Prostate gland (tissue), 2 donors: Measurements from ENCODE around the gene SH3TC2. TPM values are rescaled to one million over a fixed set of nuclear protein-coding genes. Genes with fewer than 3 reads are reported as not detected.

Source experiments
- DNase-seq: peaks from one replicate; pipeline ENCODE4 v3.0.0-alpha.2; 2019; ENCODE audit warnings: low spot score
- H3K27ac ChIP-seq, 2 donors: fragments of 200-600 bp; sonication (generic); 2 replicates each; pipeline ENCODE4 v1.5.1; 2017 to 2019
- H3K27me3 ChIP-seq: fragments of 200-600 bp; sonication (generic); replicated peaks from 2 replicates; pipeline ENCODE4 v1.5.1; 2019; ENCODE audit not compliant: insufficient read depth
- H3K36me3 ChIP-seq, 2 donors: fragments of 200-600 bp; sonication (generic); 1 replicate in 1 of 2; 2 replicates in 1 of 2; pipeline versions ENCODE4 v1.5.1 to v1.8.1; 2017 to 2019
- H3K4me1 ChIP-seq: fragments of 200-600 bp; sonication (generic); replicated peaks from 2 replicates; pipeline ENCODE4 v1.5.1; 2019
- H3K4me3 ChIP-seq, 2 donors: fragments of 200-600 bp; sonication (generic); 2 replicates each; pipeline ENCODE4 v1.5.1; 2017 to 2019
- H3K9me3 ChIP-seq: fragments of 200-600 bp; sonication (generic); 2 replicates; pipeline ENCODE4 v1.5.1; 2017
- CTCF ChIP-seq, 4 experiments: fragments of 200-600 bp in 2 of 4; fragments of 450-650 bp in 2 of 4; sonication (generic) in 2 of 4; IDR thresholded peaks; 1 replicate in 3 of 4; 2 replicates in 1 of 4; pipeline ENCODE4 v1.5.1; 2016 to 2019; ENCODE audit warnings: antibody characterized with exemption in 4 of 4, mild to moderate bottlenecking in 2 of 4, moderate library complexity in 2 of 4
- POLR2A ChIP-seq: fragments of 450-650 bp; IDR thresholded peaks from one replicate; pipeline ENCODE4 v1.6.1; 2016; ENCODE audit warnings: antibody characterized with exemption, mild to moderate bottlenecking
- POLR2AphosphoS5 ChIP-seq: sonication (generic); formaldehyde crosslinking; IDR thresholded peaks from one replicate; pipeline ENCODE4 v1.6.1; 2017; ENCODE audit warnings: antibody characterized with exemption
- WGBS: methylation state at CpG from one replicate; pipeline ENCODE4 v1.1.5; 2018; 5-methylcytosine and 5-hydroxymethylcytosine counted together
- intact Hi-C: fragments of 100-400 bp; cut with DNase I; formaldehyde crosslinking; loops from one replicate; pipeline ENCODE4 v1.14.2; 2022
- total RNA-seq, 2 donors: library from RNA; depleted of rRNA; stranded (reverse); fragments of >200 nt; gene quantifications; one replicate each; pipeline ENCODE4 v1.1.0, GENCODE V29; 2016

SH3TC2 gene
- total RNA-seq, 2 donors from 2014 or later = 6.2 to 69.1 TPM

GRCh38 chr5:149072376-149072775, 9.5 kb upstream of the SH3TC2 start:
- no peak overlapping the region for H3K4me3 ChIP-seq
- H3K9me3 ChIP-seq = no peaks in the 10 kb centered on the region
- DNase-seq = no peak
- no peaks in the 10 kb centered on the region for H3K4me1 ChIP-seq
- H3K27ac ChIP-seq = no peak overlapping the region
- H3K27me3 ChIP-seq = no peaks in the 10 kb centered on the region
- H3K36me3 ChIP-seq = no peaks in the 10 kb centered on the region
- TF ChIP-seq POLR2A = no peak
- TF ChIP-seq POLR2AphosphoS5 = no peak
- no peak for TF ChIP-seq CTCF (IDR thresholded peaks at IDR 0.05)
- intact Hi-C loops = no loop called here
- 81% methylated on average over 1 of the region's 1 CpG for WGBS

- Histone ChIP-seq H3K4me1 (no peaks in the 10 kb centered on the region), H3K36me3 (no peaks in the 10 kb centered on the region), H3K9me3 (no peaks in the 10 kb centered on the region), H3K27ac (no peak overlapping the region), H3K4me3 (no peak overlapping the region), H3K27me3 (no peaks in the 10 kb centered on the region)
- 71% methylated on average over 2 of the region's 2 CpGs for WGBS
- intact Hi-C loops = no loop called here
- no peak for DNase-seq
- TF ChIP-seq POLR2A = no peak
- TF ChIP-seq CTCF (IDR thresholded peaks at IDR 0.05) = no peak
- no peak for TF ChIP-seq POLR2AphosphoS5
Observed at GRCh38 chr5:149071756-149072155, 8.9 kb upstream of the SH3TC2 start.

DNA sequence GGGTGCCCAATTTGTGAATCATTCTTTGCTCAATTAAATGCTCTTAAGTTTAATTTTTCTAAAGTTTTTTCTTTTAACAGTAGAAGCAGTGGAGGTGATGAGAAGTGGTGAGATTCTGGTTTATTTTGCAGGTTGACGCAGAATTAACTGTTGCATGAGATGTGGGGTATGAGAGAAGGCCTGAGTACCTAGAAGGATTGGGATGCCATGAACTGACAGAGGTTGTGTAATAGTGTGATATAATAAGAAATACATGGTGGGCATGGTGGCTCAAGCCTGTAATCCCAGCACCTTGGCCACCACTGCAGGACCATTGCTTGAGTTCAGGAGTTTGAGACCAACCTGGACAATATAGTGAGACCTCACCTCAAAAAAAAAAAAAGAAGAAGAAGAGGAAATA, 8.4 kb upstream of the SH3TC2 start:
- no peak for TF ChIP-seq POLR2A
- TF ChIP-seq POLR2AphosphoS5 = no peak
- TF ChIP-seq CTCF (IDR thresholded peaks at IDR 0.05) = no peak
- no peaks in the 10 kb centered on the region for H3K27me3 ChIP-seq
- intact Hi-C loops = no loop called here
- no peaks in the 10 kb centered on the region for H3K36me3 ChIP-seq
- H3K27ac ChIP-seq = no peak overlapping the region
- no peaks in the 10 kb centered on the region for H3K9me3 ChIP-seq
- H3K4me1 ChIP-seq = no peaks in the 10 kb centered on the region
- H3K4me3 ChIP-seq = no peak overlapping the region
- 0% methylated on average over 1 of the region's 1 CpG for WGBS
- no peak for DNase-seq

GRCh38 chr5:149069711-149070110, 6.8 kb upstream of the SH3TC2 start:
- WGBS = 61% methylated on average over 2 of the region's 2 CpGs
- Histone ChIP-seq H3K36me3 (no peaks in the 10 kb centered on the region), H3K9me3 (no peaks in the 10 kb centered on the region), H3K27me3 (no peaks in the 10 kb centered on the region), H3K4me3 (no peak overlapping the region), H3K27ac (no peak overlapping the region), H3K4me1 (no peaks in the 10 kb centered on the region)
- no peak for DNase-seq
- no peak for TF ChIP-seq CTCF (IDR thresholded peaks at IDR 0.05)
- TF ChIP-seq POLR2A = no peak
- intact Hi-C loops = no loop called here

- H3K4me1 ChIP-seq = no peaks in the 10 kb centered on the region
- no peaks in the 10 kb centered on the region for H3K36me3 ChIP-seq
- H3K9me3 ChIP-seq = no peaks in the 10 kb centered on the region
- no peak overlapping the region for H3K27ac ChIP-seq
- no peaks in the 10 kb centered on the region for H3K27me3 ChIP-seq
- no peak for DNase-seq
- WGBS = 55% methylated on average over 2 of the region's 2 CpGs
- TF ChIP-seq POLR2AphosphoS5 (no peak), POLR2A (no peak), CTCF (IDR thresholded peaks at IDR 0.05) (no peak)
- intact Hi-C loops = no loop called here
- no peak overlapping the region for H3K4me3 ChIP-seq
Observed at GRCh38 chr5:149063896-149064478, 1.1 kb upstream of the SH3TC2 start.
